Heart right ventricle (tissue), 16 donors: Measurements from ENCODE around the gene CACNA2D4. TPM values are rescaled to one million over a fixed set of nuclear protein-coding genes. Genes with fewer than 3 reads are reported as not detected.

Source experiments
- ATAC-seq, 8 donors: fragments of 200-7000 bp; cut with Tn5 transposase; one replicate each; pipeline ENCODE4 v1.9.1; 2020; ENCODE audit warnings: mild to moderate bottlenecking in 8 of 8, moderate library complexity in 8 of 8, moderate number of reproducible peaks in 1 of 8
- DNase-seq, 2 donors: peaks; one replicate each; pipeline ENCODE4 v3.0.0-alpha.2; 2020
- H3K27ac ChIP-seq, 10 donors: fragments of 200-600 bp; sonication (generic) in 2 of 10; one replicate each; pipeline versions ENCODE4 v1.5.0 to v1.8.0; 2020 to 2022; ENCODE audit warnings: mild to moderate bottlenecking in 3 of 10
- H3K27me3 ChIP-seq, 7 donors: fragments of 200-600 bp; one replicate each; pipeline ENCODE4 v1.8.0; 2021 to 2022; ENCODE audit warnings: mild to moderate bottlenecking in 2 of 7
- H3K36me3 ChIP-seq, 9 donors: fragments of 200-600 bp; sonication (generic) in 1 of 9; one replicate each; pipeline versions ENCODE4 v1.5.0 to v1.8.0; 2020 to 2022; ENCODE audit warnings: mild to moderate bottlenecking in 2 of 9
- H3K4me1 ChIP-seq, 9 donors: fragments of 200-600 bp; sonication (generic) in 1 of 9; one replicate each; pipeline versions ENCODE4 v1.5.0 to v1.8.0; 2020 to 2022; ENCODE audit warnings: mild to moderate bottlenecking in 4 of 9
- H3K4me3 ChIP-seq, 10 donors: fragments of 200-600 bp; sonication (generic) in 2 of 10; one replicate each; pipeline versions ENCODE4 v1.5.0 to v1.8.0; 2020 to 2022; ENCODE audit warnings: mild to moderate bottlenecking in 7 of 10, moderate library complexity in 2 of 10
- H3K9me3 ChIP-seq, 11 donors: fragments of 200-600 bp in 10 of 11; sonication (generic) in 2 of 11; one replicate each; pipeline versions ENCODE4 v1.5.0 to v1.8.0; 2013 to 2022; ENCODE audit warnings: mild to moderate bottlenecking in 2 of 11, control low read depth in 1 of 11, moderate library complexity in 1 of 11
- whole genome bisulfite sequencing, 2 donors: extraction: QIAGEN DNeasy Blood & Tissue Kit; methylation state at CpG; one replicate each; pipeline ENCODE4 v1.1.7; 2013; ENCODE audit warnings: inconsistent platforms in 1 of 2; 5-methylcytosine and 5-hydroxymethylcytosine counted together
- intact Hi-C, 10 donors: fragments of 100-400 bp; cut with DNase I; formaldehyde crosslinking; loops; one replicate each; pipeline versions ENCODE4 v1.11.1 to v1.14.2; 2022
- polyA plus RNA-seq, 2 donors: library from polyadenylated mRNA; stranded (reverse); fragments of 200-250 nt; gene quantifications; one replicate each; pipeline ENCODE4 v1.2.3, GENCODE V29; 2013
- total RNA-seq, 10 donors: library from RNA; stranded (reverse); fragmentation: NEBNext Ultra II Directional in 3 of 10; extraction: Animal tissue kit (Norgen Biotek cat#: 25700) in 3 of 10; gene quantifications; one replicate each; pipeline versions ENCODE4 v1.2.1 to v1.2.4, GENCODE V29; 2021 to 2023
- TF ChIP-seq, protein P1 (sequence below), 9 donors: fragments of 200-600 bp; sonication (generic) in 2 of 9; IDR thresholded peaks; one replicate each; pipeline versions ENCODE4 v1.5.0 to v1.8.0; 2021 to 2022; ENCODE audit warnings: antibody characterized with exemption in 9 of 9, mild to moderate bottlenecking in 5 of 9, moderate library complexity in 1 of 9
- donor health status: Arrhythmogenic right ventricular cardiomyopathy.
- donor health status: ischemic (EF 13 %, LVEDD 7.1; RV severe dilation, severe dysfunction).
- donor health status: healthy with polysubstance abuse.
- donor health status: DM: no; HTN: yes; CAD: no.
- donor health status: DM: no; HTN: no; CAD: no.
- donor health status: ischemic (EF 25% LVEDD 6.9; RV normal size, moderate dysfunction).
- donor health status: ischemic (EF 25% LVEDD 5.7; RV mildly dilated, moderate dysfunction).
- donor health status: healthy.
- donor health status: DM: yes; HTN: yes; CAD: no.
- donor health status: Ischemic cardiomyopathy.
- donor health status: ischemic (EF 35%, LVEDD 5.7; RV mildly dilated, moderate dysfunction).
- donor health status: nonischemic (EF 11% LVEDD 7.7; RV severe dilation, severe dysfunction).
- donor health status: DM: yes; HTN: yes; CAD: no.
- donor health status: PGD.
- donor health status: ischemic (EF 29% LVEDD 5.4; RV normal size, mild dysfunction).
- donor health status: nonischemic (EF 23%, LVEDD 6.1; RV moderate dilation, normal function).

The CACNA2D4 gene
- total and polyA plus RNA-seq, 12 donors: 0.19 to 6.2 (median 0.95) TPM

DNA sequence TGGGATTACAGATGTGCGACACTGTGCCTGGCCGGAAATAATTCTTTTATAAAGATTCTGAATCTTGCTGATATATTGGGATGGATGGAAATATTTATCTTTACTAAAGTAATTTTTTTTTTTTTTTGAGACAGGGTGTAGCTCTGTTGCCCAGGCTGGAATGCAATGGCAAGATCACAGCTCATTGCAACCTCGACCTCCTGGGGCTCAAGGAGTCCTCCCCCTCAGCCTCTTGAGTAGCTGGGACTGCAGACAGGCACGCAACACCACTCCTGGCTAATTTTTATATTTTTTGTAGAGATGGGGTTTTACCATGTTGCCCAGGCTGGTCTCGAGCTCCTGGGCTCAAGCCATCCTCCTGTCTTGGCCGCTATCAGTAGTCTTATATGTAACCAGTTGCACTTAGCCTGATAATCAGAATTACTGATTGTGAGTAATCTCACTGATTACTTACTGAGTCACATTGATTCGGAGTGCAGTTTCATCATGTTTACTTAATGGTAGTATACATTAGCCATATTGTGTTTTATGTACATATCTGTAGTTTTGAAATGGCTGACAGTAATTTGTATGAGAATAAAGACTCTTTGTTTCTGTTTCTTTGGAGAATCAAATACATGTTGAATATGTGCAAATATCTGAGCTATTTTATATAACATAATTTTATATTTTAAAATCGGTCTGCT lies 148.5 kb downstream of the CACNA2D4 start:
- intact Hi-C loops: loop anchor here in 3 of 10 donors (5.0 to 10.0 kb wide), 3 partner anchors 55 to 78 kb away; partner anchors contain the start of gene ADIPOR2 (in 1 of the 3)
- WGBS, 2 donors: 90 to 91% methylated on average over 8 of the region's 8 CpGs

DNA sequence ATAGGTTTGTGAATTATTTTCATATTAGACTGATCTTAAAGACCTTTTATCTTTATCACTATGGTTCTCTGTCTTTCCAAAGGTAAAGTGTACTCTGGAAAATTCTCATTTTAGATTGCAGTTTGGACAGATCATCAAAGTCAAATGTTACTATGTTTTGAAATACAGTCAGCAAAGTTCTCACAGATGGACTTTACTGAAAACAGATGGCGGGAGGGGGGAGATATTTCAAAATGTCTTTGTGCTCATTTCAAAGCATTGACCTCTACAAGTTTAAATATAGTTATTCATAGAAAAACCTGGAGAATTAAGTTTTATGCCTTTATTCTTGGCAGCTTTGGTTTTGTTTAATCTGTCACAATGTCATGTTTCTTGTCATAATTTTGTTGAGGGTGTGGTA lies 149.8 kb downstream of the CACNA2D4 start:
- ATAC-seq (no peak), DNase-seq (no peak)
- Histone ChIP-seq H3K4me1 (peaks cover 0 to 4% (median 0%) of the 10 kb centered on the region in 9 donors), H3K27me3 (no peaks in the 10 kb centered on the region), H3K9me3 (no peaks in the 10 kb centered on the region), H3K27ac (no peak overlapping the region), H3K36me3 (peaks cover 0 to 25% (median 0%) of the 10 kb centered on the region in 9 donors), H3K4me3 (no peak overlapping the region)
- TF ChIP-seq, protein P1, sequence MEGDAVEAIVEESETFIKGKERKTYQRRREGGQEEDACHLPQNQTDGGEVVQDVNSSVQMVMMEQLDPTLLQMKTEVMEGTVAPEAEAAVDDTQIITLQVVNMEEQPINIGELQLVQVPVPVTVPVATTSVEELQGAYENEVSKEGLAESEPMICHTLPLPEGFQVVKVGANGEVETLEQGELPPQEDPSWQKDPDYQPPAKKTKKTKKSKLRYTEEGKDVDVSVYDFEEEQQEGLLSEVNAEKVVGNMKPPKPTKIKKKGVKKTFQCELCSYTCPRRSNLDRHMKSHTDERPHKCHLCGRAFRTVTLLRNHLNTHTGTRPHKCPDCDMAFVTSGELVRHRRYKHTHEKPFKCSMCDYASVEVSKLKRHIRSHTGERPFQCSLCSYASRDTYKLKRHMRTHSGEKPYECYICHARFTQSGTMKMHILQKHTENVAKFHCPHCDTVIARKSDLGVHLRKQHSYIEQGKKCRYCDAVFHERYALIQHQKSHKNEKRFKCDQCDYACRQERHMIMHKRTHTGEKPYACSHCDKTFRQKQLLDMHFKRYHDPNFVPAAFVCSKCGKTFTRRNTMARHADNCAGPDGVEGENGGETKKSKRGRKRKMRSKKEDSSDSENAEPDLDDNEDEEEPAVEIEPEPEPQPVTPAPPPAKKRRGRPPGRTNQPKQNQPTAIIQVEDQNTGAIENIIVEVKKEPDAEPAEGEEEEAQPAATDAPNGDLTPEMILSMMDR (IDR thresholded peaks at IDR 0.05): no peak
- intact Hi-C loops: loop anchor here in 1 of 10 donors (10.0 kb wide), 1 partner anchor 54 kb away; no protein-coding TSS in a partner anchor
- WGBS, 2 donors: 100% methylated on average over 1 of the region's 1 CpG

More for the DNA sequence above, 148.5 kb downstream of the CACNA2D4 start:
- DNase-seq (no peak), ATAC-seq (no peak)
- Histone ChIP-seq H3K36me3 (peaks cover 0 to 30% (median 0%) of the 10 kb centered on the region in 9 donors), H3K4me1 (peaks cover 0 to 13% (median 8%) of the 10 kb centered on the region in 9 donors), H3K27ac (no peak overlapping the region), H3K4me3 (no peak overlapping the region), H3K9me3 (no peaks in the 10 kb centered on the region), H3K27me3 (no peaks in the 10 kb centered on the region)
- TF ChIP-seq, protein P1 (IDR thresholded peaks at IDR 0.05): no peak

DNA sequence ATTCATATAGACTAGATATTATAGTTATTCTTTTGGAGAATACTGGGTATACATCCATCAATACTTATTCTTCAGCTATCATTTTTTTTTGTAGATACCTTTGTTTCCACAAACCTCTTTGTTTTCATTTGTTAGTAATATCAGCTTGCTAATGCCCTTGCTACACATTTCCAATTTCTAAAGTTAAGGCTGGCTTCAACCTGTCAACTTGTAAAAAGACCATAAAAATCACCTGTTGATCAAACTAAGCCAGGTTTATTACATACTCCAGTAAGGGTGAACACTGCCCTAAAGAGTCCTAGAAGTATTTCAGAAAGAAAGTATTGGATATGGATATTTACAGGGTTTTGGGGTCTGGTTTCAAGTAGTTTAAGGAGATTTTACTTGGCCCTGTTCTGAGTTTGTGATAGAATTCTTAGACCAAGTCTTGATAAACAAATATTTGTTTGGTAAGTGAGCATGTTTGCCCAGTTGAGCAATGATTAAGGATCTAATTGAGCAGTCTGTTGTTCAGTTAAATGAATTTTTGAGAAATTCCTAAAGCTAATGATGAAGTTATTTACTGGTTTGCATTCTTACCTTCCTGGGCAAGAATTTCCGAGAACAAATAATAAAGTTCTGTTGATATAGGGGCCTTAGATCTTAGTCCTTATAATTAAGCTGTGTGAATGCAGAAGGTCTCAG lies 150.9 kb downstream of the CACNA2D4 start:
- WGBS, 2 donors: 98 to 100% methylated on average over 1 of the region's 1 CpG
- ATAC-seq: no peak

DNA sequence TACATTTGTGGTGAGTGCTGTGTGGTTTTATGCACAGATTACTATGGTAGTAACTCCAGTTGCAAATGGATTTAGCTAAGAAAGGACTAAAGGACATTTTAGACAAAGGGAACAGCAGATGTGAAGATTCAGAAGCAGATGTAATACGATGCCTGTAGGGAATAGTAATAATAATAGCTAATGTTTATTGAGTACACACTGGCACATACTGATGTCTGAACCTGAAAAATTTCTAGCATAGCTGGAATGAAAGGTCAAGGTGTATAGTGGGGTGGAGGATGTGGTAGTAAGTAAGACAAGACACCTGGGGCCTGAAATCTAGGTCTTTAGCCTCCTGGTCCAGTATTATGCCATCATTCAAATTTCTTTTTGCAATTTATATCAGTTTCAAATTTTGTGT lies 152.3 kb downstream of the CACNA2D4 start:
- 91 to 96% methylated on average over 1 of the region's 1 CpG for WGBS, 2 donors
- Histone ChIP-seq H3K27ac (no peak overlapping the region), H3K36me3 (peaks cover 0 to 13% (median 0%) of the 10 kb centered on the region in 9 donors), H3K27me3 (no peaks in the 10 kb centered on the region), H3K9me3 (no peaks in the 10 kb centered on the region), H3K4me1 (peaks cover 0 to 5% (median 1%) of the 10 kb centered on the region in 9 donors), H3K4me3 (no peak overlapping the region)
- TF ChIP-seq, protein P1 (IDR thresholded peaks at IDR 0.05): no peak
- intact Hi-C loops: loop anchor here in 1 of 10 donors (10.0 kb wide), 1 partner anchor 51 kb away; no protein-coding TSS in a partner anchor
- ATAC-seq (no peak), DNase-seq (no peak)

More for the DNA sequence above, 150.9 kb downstream of the CACNA2D4 start:
- no peak for DNase-seq
- peaks cover 0 to 15% (median 0%) of the 10 kb centered on the region in 9 donors for H3K36me3 ChIP-seq
- H3K4me3 ChIP-seq: no peak overlapping the region
- intact Hi-C loops: loop anchor here in 1 of 10 donors (10.0 kb wide), 1 partner anchor 53 kb away; no protein-coding TSS in a partner anchor
- H3K4me1 ChIP-seq: peaks cover 0 to 2% (median 0%) of the 10 kb centered on the region in 9 donors
- TF ChIP-seq, protein P1 (IDR thresholded peaks at IDR 0.05): no peak
- no peaks in the 10 kb centered on the region for H3K27me3 ChIP-seq
- no peak overlapping the region for H3K27ac ChIP-seq
- H3K9me3 ChIP-seq: no peaks in the 10 kb centered on the region
